H1 (cell line): ENCODE results near the gene UNC13C.

ENCODE experiments used
- ASH2L ChIP-seq: fragments of 200-600, 300-600 bp; sonication (generic); IDR thresholded peaks from one replicate; pipeline ENCODE4 v1.7.1; 2017; ENCODE audit warnings: low read length
- CTCF ChIP-seq, 3 experiments: IDR thresholded peaks; 1 replicate in 2 of 3; 2 replicates in 1 of 3; pipeline versions ENCODE4 v1.5.1 to v1.6.1; 2011; ENCODE audit warnings: low read length in 3 of 3, mild to moderate bottlenecking in 3 of 3, inconsistent platforms in 2 of 3, low read depth in 1 of 3, moderate library complexity in 1 of 3; ENCODE audit not compliant: insufficient read depth in 1 of 3; ENCODE audit errors: control extremely low read depth in 1 of 3
- EGR1 ChIP-seq: IDR thresholded peaks from 2 replicates; pipeline ENCODE4 v1.6.1; 2011; ENCODE audit warnings: low read depth, low read length, borderline replicate concordance
- JUN ChIP-seq: IDR thresholded peaks from 2 replicates; pipeline ENCODE4 v1.6.1; 2011; ENCODE audit warnings: low read depth, mild to moderate bottlenecking, improper control_type of control experiment, low read length
- POLR2A ChIP-seq, 2 experiments: IDR thresholded peaks; 1 replicate in 1 of 2; 2 replicates in 1 of 2; pipeline ENCODE4 v1.6.1; 2011; ENCODE audit warnings: low read depth in 2 of 2, low read length in 2 of 2, mild to moderate bottlenecking in 2 of 2; ENCODE audit errors: control extremely low read depth in 1 of 2
- POLR2AphosphoS5 ChIP-seq: IDR thresholded peaks from 2 replicates; pipeline ENCODE4 v1.6.1; 2011; ENCODE audit warnings: low read depth, low read length
- SUZ12 ChIP-seq: fragments of 200-600 bp; sonication (generic); IDR thresholded peaks from 2 replicates; pipeline ENCODE4 v1.6.1; 2012; ENCODE audit warnings: mild to moderate bottlenecking, inconsistent platforms, low read length, moderate library complexity, mixed read lengths
- YY1 ChIP-seq: IDR thresholded peaks from 2 replicates; pipeline ENCODE4 v1.6.1; 2011; ENCODE audit warnings: low read depth, mild to moderate bottlenecking, low read length

GRCh38 chr15:54101664-54102270, 123.5 kb downstream of the UNC13C start:
- TF ChIP-seq CTCF (IDR thresholded peaks at IDR 0.05; ENCODE audit: control extremely low read depth in 1 of 3, insufficient read depth in 1 of 3, low read depth in 1 of 3, low read length in 3 of 3): no peak
- no peak for TF ChIP-seq EGR1
- no peak for TF ChIP-seq ASH2L
- no peak for TF ChIP-seq YY1
- no peak for TF ChIP-seq POLR2AphosphoS5
- TF ChIP-seq POLR2A (IDR thresholded peaks at IDR 0.05; ENCODE audit: control extremely low read depth in 1 of 2, low read depth in 2 of 2, low read length in 2 of 2): no peak
- TF ChIP-seq JUN: no peak
- TF ChIP-seq SUZ12: no peak
